HCT116 (cell line): ENCODE results near the gene ZNF107. TPM values are rescaled to one million over a fixed set of nuclear protein-coding genes. Genes with fewer than 3 reads are reported as not detected.

Experiments used
- ATAC-seq: fragments of 200-7000 bp; cut with Tn5 transposase; 2 replicates; pipeline ENCODE4 v1.9.1; 2020; ENCODE audit warnings: mild to moderate bottlenecking, moderate library complexity
- BruUV-seq: library from RNA; stranded (reverse); fragments of 400-500 nt; replicated peaks from 2 replicates; lab custom pipeline; 2021; lab: Mats Ljungman, UMichigan
- CTCF ChIA-PET: fragments of 300-600 bp; sonication (Branson Sonifier 250); formaldehyde crosslinking; loops from one replicate; lab custom pipeline; 2021; ENCODE audit warnings: antibody characterized with exemption; lab: Charles Lee
- POLR2A ChIA-PET: fragments of 300-600, 350-600 bp; sonication (Branson Sonifier 250); formaldehyde crosslinking; loops from one replicate; lab custom pipeline; 2021; ENCODE audit warnings: antibody characterized with exemption; lab: Charles Lee
- RAD21 ChIA-PET, 2 experiments: fragments of 300-600 bp; sonication (Branson Sonifier 250); formaldehyde crosslinking; loops; one replicate each; lab custom pipeline; 2023; ENCODE audit warnings: low total read pairs in 2 of 2; ENCODE audit not compliant: uncharacterized antibody in 2 of 2, unreplicated experiment in 2 of 2, low non-redundant PET in 1 of 2; lab: Charles Lee
- DNase-seq: peaks from one replicate; pipeline ENCODE4 v3.0.0-alpha.2; 2010; ENCODE audit warnings: low read depth, low spot score
- H2AFZ ChIP-seq: fragments of 200-600 bp; shearing (Covaris generic), sonication (generic); 2 replicates; pipeline ENCODE4 v1.6.1; 2017; ENCODE audit warnings: low read depth, mixed run types, mixed read lengths, antibody characterized with exemption, low read length; ENCODE audit not compliant: poor library complexity, severe bottlenecking
- H3K27ac ChIP-seq: 2 replicates; pipeline ENCODE4 v1.5.1; 2012; ENCODE audit warnings: low read depth, low read length
- H3K27me3 ChIP-seq: fragments of 200-600 bp; sonication (generic); 2 replicates; pipeline ENCODE4 v1.6.1; 2016; ENCODE audit warnings: mixed run types, low read length, mixed read lengths; ENCODE audit not compliant: insufficient read depth
- H3K36me3 ChIP-seq, 2 experiments: fragments of 200-500 bp in 1 of 2; fragments of 200-600 bp in 1 of 2; sonication (Bioruptor generic) in 1 of 2; sonication (generic) in 1 of 2; 2 replicates each; pipeline versions ENCODE4 v1.5.1 to v1.6.1; 2014 to 2016; ENCODE audit warnings: low read length in 2 of 2, inconsistent platforms in 1 of 2, mixed read lengths in 1 of 2, mixed run types in 1 of 2; ENCODE audit not compliant: insufficient read depth in 2 of 2, control insufficient read depth in 1 of 2
- H3K4me1 ChIP-seq, 2 experiments: fragments of 200-600 bp in 1 of 2; sonication (generic) in 1 of 2; 2 replicates each; pipeline versions ENCODE4 v1.5.1 to v1.6.1; 2012 to 2017; ENCODE audit warnings: low read length in 2 of 2, inconsistent platforms in 1 of 2, mild to moderate bottlenecking in 1 of 2, mixed read lengths in 1 of 2, mixed run types in 1 of 2, moderate library complexity in 1 of 2; ENCODE audit not compliant: insufficient read depth in 2 of 2, control insufficient read depth in 1 of 2
- H3K4me2 ChIP-seq: fragments of 200-600 bp; sonication (generic); 2 replicates; pipeline ENCODE4 v1.6.1; 2017; ENCODE audit warnings: mixed run types, low read length, mixed read lengths
- H3K4me3 ChIP-seq, 2 experiments: fragments of 200-600 bp in 1 of 2; sonication (generic) in 1 of 2; replicated peaks in 1 of 2; 2 replicates each; pipeline ENCODE4 v1.5.1; 2011 to 2016; ENCODE audit warnings: low read length in 2 of 2, control low read depth in 1 of 2, low read depth in 1 of 2, mild to moderate bottlenecking in 1 of 2, mixed read lengths in 1 of 2, mixed run types in 1 of 2
- H3K79me2 ChIP-seq: fragments of 200-600 bp; sonication (generic); 2 replicates; pipeline ENCODE4 v1.6.1; 2017; ENCODE audit warnings: mild to moderate bottlenecking, mixed run types, low read length, moderate library complexity, mixed read lengths; ENCODE audit not compliant: insufficient read depth
- H3K9ac ChIP-seq: fragments of 200-600 bp; sonication (generic); 2 replicates; pipeline ENCODE4 v1.6.1; 2016; ENCODE audit warnings: low read length, mixed read lengths
- H3K9me2 ChIP-seq: fragments of 200-600 bp; sonication (generic), shearing (Covaris generic); 2 replicates; pipeline ENCODE4 v1.6.1; 2017; ENCODE audit warnings: mixed run types, mild to moderate bottlenecking, moderate library complexity; ENCODE audit not compliant: insufficient read depth
- H3K9me3 ChIP-seq, 2 experiments: fragments of 200-500 bp in 1 of 2; fragments of 200-600 bp in 1 of 2; sonication (Bioruptor generic) in 1 of 2; sonication (generic) in 1 of 2; 2 replicates each; pipeline ENCODE4 v1.6.1; 2014 to 2017; ENCODE audit warnings: low read length in 2 of 2, mixed read lengths in 2 of 2, inconsistent platforms in 1 of 2, low read depth in 1 of 2, mild to moderate bottlenecking in 1 of 2, mixed run types in 1 of 2, moderate library complexity in 1 of 2; ENCODE audit not compliant: control insufficient read depth in 1 of 2, insufficient read depth in 1 of 2
- H4K20me1 ChIP-seq: fragments of 200-600 bp; sonication (generic), shearing (Covaris generic); 2 replicates; pipeline ENCODE4 v1.6.1; 2017; ENCODE audit warnings: mixed run types, mild to moderate bottlenecking, moderate library complexity; ENCODE audit not compliant: insufficient read depth
- EGR1 ChIP-seq: IDR thresholded peaks from 2 replicates; pipeline ENCODE4 v1.6.1; 2012; ENCODE audit warnings: low read depth
- EZH2 ChIP-seq: fragments of 200-600 bp; sonication (generic); IDR thresholded peaks from 2 replicates; pipeline ENCODE4 v1.6.1; 2017; ENCODE audit warnings: antibody characterized with exemption, mixed run types
- EZH2phosphoT487 ChIP-seq: fragments of 200-600 bp; IDR thresholded peaks from 2 replicates; pipeline ENCODE4 v1.6.1; 2018; ENCODE audit warnings: antibody characterized with exemption, borderline replicate concordance
- JUND ChIP-seq: IDR thresholded peaks from 2 replicates; pipeline ENCODE4 v1.6.1; 2012
- MAX ChIP-seq: IDR thresholded peaks from 2 replicates; pipeline ENCODE4 v1.6.1; 2012
- POLR2A ChIP-seq: IDR thresholded peaks from 2 replicates; pipeline ENCODE4 v1.7.0; 2011; ENCODE audit warnings: borderline replicate concordance; ENCODE audit not compliant: insufficient read depth, insufficient read length; ENCODE audit errors: extremely low read depth
- RAD21 ChIP-seq: IDR thresholded peaks from 2 replicates; pipeline ENCODE4 v1.6.1; 2012; ENCODE audit warnings: low read depth, mild to moderate bottlenecking
- SIN3A ChIP-seq: IDR thresholded peaks from 2 replicates; pipeline ENCODE4 v1.6.1; 2012; ENCODE audit warnings: low read depth
- YY1 ChIP-seq: IDR thresholded peaks from 2 replicates; pipeline ENCODE4 v1.6.1; 2011; ENCODE audit warnings: low read length, low read depth, moderate library complexity, mild to moderate bottlenecking; ENCODE audit not compliant: insufficient replicate concordance; ENCODE audit errors: extremely low read depth
- ZFX ChIP-seq: fragments of 450-650 bp; IDR thresholded peaks from 2 replicates; pipeline ENCODE4 v1.6.1; 2017
- intact Hi-C: fragments of 100-400 bp; cut with micrococcal nuclease; formaldehyde crosslinking; loops from 2 replicates; pipeline ENCODE4 v1.10.0; 2022
- total RNA-seq: library from RNA; stranded (reverse); gene quantifications from one replicate; pipeline ENCODE4 v1.2.1, GENCODE V29; 2021; ENCODE audit not compliant: unreplicated experiment
- TF ChIP-seq, protein P1 (sequence below): IDR thresholded peaks from 2 replicates; pipeline ENCODE4 v1.6.1; 2012; ENCODE audit warnings: low read depth
- TF ChIP-seq, protein P2 (sequence below): IDR thresholded peaks from 2 replicates; pipeline ENCODE4 v1.6.1; 2011; ENCODE audit warnings: mild to moderate bottlenecking, low read length, moderate library complexity; ENCODE audit not compliant: insufficient replicate concordance; ENCODE audit errors: extremely low read depth

ZNF107 gene
- total RNA-seq, 1 experiment from 2014 or later: 6.2 TPM

- no peak for DNase-seq
- H3K27me3 ChIP-seq: no peaks in the 10 kb centered on the region
Observed at GRCh38 chr7:64639267-64640001, 26.5 kb upstream of the ZNF107 start.

GRCh38 chr7:64640504-64640903, 25.4 kb upstream of the ZNF107 start:
- intact Hi-C loops: no loop called here
- no peak overlapping the region for H3K4me2 ChIP-seq
- no peak overlapping the region for H3K27ac ChIP-seq
- H3K4me3 ChIP-seq: no peak overlapping the region
- ChIA-PET POLR2A (no interaction called here), RAD21 (no interaction called here), CTCF (no interaction called here)
- no peak for TF ChIP-seq MAX
- no peak for TF ChIP-seq YY1
- no peak for TF ChIP-seq SIN3A
- TF ChIP-seq RAD21: no peak
- TF ChIP-seq ZFX: no peak
- no peak for TF ChIP-seq EGR1
- TF ChIP-seq EZH2: no peak
- no peak for TF ChIP-seq JUND
- TF ChIP-seq, protein P1, sequence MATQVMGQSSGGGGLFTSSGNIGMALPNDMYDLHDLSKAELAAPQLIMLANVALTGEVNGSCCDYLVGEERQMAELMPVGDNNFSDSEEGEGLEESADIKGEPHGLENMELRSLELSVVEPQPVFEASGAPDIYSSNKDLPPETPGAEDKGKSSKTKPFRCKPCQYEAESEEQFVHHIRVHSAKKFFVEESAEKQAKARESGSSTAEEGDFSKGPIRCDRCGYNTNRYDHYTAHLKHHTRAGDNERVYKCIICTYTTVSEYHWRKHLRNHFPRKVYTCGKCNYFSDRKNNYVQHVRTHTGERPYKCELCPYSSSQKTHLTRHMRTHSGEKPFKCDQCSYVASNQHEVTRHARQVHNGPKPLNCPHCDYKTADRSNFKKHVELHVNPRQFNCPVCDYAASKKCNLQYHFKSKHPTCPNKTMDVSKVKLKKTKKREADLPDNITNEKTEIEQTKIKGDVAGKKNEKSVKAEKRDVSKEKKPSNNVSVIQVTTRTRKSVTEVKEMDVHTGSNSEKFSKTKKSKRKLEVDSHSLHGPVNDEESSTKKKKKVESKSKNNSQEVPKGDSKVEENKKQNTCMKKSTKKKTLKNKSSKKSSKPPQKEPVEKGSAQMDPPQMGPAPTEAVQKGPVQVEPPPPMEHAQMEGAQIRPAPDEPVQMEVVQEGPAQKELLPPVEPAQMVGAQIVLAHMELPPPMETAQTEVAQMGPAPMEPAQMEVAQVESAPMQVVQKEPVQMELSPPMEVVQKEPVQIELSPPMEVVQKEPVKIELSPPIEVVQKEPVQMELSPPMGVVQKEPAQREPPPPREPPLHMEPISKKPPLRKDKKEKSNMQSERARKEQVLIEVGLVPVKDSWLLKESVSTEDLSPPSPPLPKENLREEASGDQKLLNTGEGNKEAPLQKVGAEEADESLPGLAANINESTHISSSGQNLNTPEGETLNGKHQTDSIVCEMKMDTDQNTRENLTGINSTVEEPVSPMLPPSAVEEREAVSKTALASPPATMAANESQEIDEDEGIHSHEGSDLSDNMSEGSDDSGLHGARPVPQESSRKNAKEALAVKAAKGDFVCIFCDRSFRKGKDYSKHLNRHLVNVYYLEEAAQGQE: no peak
- TF ChIP-seq POLR2A: no peak
- TF ChIP-seq, protein P2, sequence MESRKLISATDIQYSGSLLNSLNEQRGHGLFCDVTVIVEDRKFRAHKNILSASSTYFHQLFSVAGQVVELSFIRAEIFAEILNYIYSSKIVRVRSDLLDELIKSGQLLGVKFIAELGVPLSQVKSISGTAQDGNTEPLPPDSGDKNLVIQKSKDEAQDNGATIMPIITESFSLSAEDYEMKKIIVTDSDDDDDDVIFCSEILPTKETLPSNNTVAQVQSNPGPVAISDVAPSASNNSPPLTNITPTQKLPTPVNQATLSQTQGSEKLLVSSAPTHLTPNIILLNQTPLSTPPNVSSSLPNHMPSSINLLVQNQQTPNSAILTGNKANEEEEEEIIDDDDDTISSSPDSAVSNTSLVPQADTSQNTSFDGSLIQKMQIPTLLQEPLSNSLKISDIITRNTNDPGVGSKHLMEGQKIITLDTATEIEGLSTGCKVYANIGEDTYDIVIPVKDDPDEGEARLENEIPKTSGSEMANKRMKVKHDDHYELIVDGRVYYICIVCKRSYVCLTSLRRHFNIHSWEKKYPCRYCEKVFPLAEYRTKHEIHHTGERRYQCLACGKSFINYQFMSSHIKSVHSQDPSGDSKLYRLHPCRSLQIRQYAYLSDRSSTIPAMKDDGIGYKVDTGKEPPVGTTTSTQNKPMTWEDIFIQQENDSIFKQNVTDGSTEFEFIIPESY: no peak
- no peaks in the 10 kb centered on the region for H3K27me3 ChIP-seq
- DNase-seq (no peak), ATAC-seq (no peak)
- H3K9me3 ChIP-seq: no peaks in the 10 kb centered on the region
- H4K20me1 ChIP-seq: no peaks in the 10 kb centered on the region
- no peaks in the 10 kb centered on the region for H3K36me3 ChIP-seq
- no peaks in the 10 kb centered on the region for H3K4me1 ChIP-seq
- BruUV-seq: no TSS peak
- no peaks in the 10 kb centered on the region for H3K9me2 ChIP-seq
- no peaks in the 10 kb centered on the region for H3K79me2 ChIP-seq
- no peak overlapping the region for H3K9ac ChIP-seq
- no peak overlapping the region for H2AFZ ChIP-seq

More at GRCh38 chr7:64639267-64640001, 26.5 kb upstream of the ZNF107 start:
- Histone ChIP-seq H3K9ac (no peak overlapping the region), H3K36me3 (no peaks in the 10 kb centered on the region), H3K4me3 (no peak overlapping the region), H3K27ac (no peak overlapping the region), H3K4me2 (no peak overlapping the region), H3K9me2 (no peaks in the 10 kb centered on the region), H2AFZ (no peak overlapping the region), H4K20me1 (no peaks in the 10 kb centered on the region), H3K4me1 (no peaks in the 10 kb centered on the region), H3K9me3 (no peaks in the 10 kb centered on the region), H3K79me2 (no peaks in the 10 kb centered on the region)
- BruUV-seq: no TSS peak
- ChIA-PET POLR2A (no interaction called here), CTCF (no interaction called here), RAD21 (no interaction called here)
- TF ChIP-seq RAD21 (peak; percentile 21; the same call in 1 of the 2 replicates), EZH2phosphoT487 (no peak)
- intact Hi-C loops: no loop called here
- peak; percentile 38; the same call in 1 of the 2 replicates for ATAC-seq
